ENCODE data around the gene GHR.

Gene GHR

GRCh38 chr5:42595597-42595996, 172.4 kb downstream of the GHR start:
- H3K4me1 ChIP-seq (ENCODE audit: control insufficient read depth in 1 of 2, insufficient read depth in 2 of 2, low read length in 2 of 2) = peaks cover 4 to 9% of the 10 kb centered on the region in 2 donors
- H3K4me3 ChIP-seq (ENCODE audit: low read depth in 1 of 2, low read length in 2 of 2) = no peak overlapping the region
- H3K9me3 ChIP-seq (ENCODE audit: control insufficient read depth in 1 of 2, low read length in 2 of 2) = no peaks in the 10 kb centered on the region
- no peaks in the 10 kb centered on the region for H3K27me3 ChIP-seq (ENCODE audit: control insufficient read depth in 1 of 2, insufficient read depth in 2 of 2, low read length in 2 of 2)
- H3K27ac ChIP-seq (ENCODE audit: low read depth, low read length) = no peak overlapping the region
- no peak overlapping the region for H3K9ac ChIP-seq (ENCODE audit: low read depth in 1 of 2, low read length in 2 of 2)
- H3K36me3 ChIP-seq (ENCODE audit: control insufficient read depth in 1 of 2, insufficient read depth in 2 of 2, low read length in 2 of 2) = no peaks in the 10 kb centered on the region

GRCh38 chr5:42596817-42597216, 173.6 kb downstream of the GHR start:
- H3K27ac ChIP-seq (ENCODE audit: low read depth, low read length) = no peak overlapping the region
- H3K9me3 ChIP-seq (ENCODE audit: control insufficient read depth in 1 of 2, low read length in 2 of 2) = no peaks in the 10 kb centered on the region
- H3K4me1 ChIP-seq (ENCODE audit: control insufficient read depth in 1 of 2, insufficient read depth in 2 of 2, low read length in 2 of 2) = peaks cover 0 to 2% of the 10 kb centered on the region in 2 donors
- H3K27me3 ChIP-seq (ENCODE audit: control insufficient read depth in 1 of 2, insufficient read depth in 2 of 2, low read length in 2 of 2) = no peaks in the 10 kb centered on the region
- H3K36me3 ChIP-seq (ENCODE audit: control insufficient read depth in 1 of 2, insufficient read depth in 2 of 2, low read length in 2 of 2) = no peaks in the 10 kb centered on the region
- H3K9ac ChIP-seq (ENCODE audit: low read depth in 1 of 2, low read length in 2 of 2) = no peak overlapping the region
- no peak overlapping the region for H3K4me3 ChIP-seq (ENCODE audit: low read depth in 1 of 2, low read length in 2 of 2)

- Histone ChIP-seq H3K4me1 (ENCODE audit: control insufficient read depth in 1 of 2, insufficient read depth in 2 of 2, low read length in 2 of 2) (peaks cover 0 to 2% of the 10 kb centered on the region in 2 donors), H3K27ac (ENCODE audit: low read depth, low read length) (no peak overlapping the region), H3K36me3 (ENCODE audit: control insufficient read depth in 1 of 2, insufficient read depth in 2 of 2, low read length in 2 of 2) (no peaks in the 10 kb centered on the region), H3K4me3 (ENCODE audit: low read depth in 1 of 2, low read length in 2 of 2) (no peak overlapping the region), H3K27me3 (ENCODE audit: control insufficient read depth in 1 of 2, insufficient read depth in 2 of 2, low read length in 2 of 2) (no peaks in the 10 kb centered on the region), H3K9me3 (ENCODE audit: control insufficient read depth in 1 of 2, low read length in 2 of 2) (no peaks in the 10 kb centered on the region), H3K9ac (ENCODE audit: low read depth in 1 of 2, low read length in 2 of 2) (no peak overlapping the region)
These were observed 174.2 kb downstream of the GHR start for GRCh38 chr5:42597318-42597937.

DNA sequence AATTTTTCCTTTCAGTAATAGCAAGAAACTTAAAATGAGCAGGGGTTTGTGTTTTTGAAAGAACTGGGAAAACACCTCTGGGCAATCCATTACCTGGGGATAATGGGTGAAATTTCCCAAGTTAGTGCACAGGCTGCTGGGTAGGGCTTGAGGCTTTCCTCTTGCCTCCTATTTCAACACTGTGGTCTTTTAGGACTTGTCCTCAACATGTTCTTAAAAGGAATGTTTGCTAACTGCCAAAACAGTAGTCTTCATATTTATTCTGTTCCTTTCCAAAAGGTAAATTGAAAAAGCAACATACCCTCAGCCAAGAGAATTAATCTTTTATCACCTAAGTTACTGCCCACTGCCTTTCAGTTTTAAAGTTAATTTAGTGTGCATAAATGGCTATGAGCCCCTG, 175.1 kb downstream of the GHR start:
- Histone ChIP-seq H3K36me3 (ENCODE audit: control insufficient read depth in 1 of 2, insufficient read depth in 2 of 2, low read length in 2 of 2) (no peaks in the 10 kb centered on the region), H3K27me3 (ENCODE audit: control insufficient read depth in 1 of 2, insufficient read depth in 2 of 2, low read length in 2 of 2) (no peaks in the 10 kb centered on the region), H3K4me3 (ENCODE audit: low read depth in 1 of 2, low read length in 2 of 2) (no peak overlapping the region), H3K9me3 (ENCODE audit: control insufficient read depth in 1 of 2, low read length in 2 of 2) (no peaks in the 10 kb centered on the region), H3K27ac (ENCODE audit: low read depth, low read length) (no peak overlapping the region), H3K9ac (ENCODE audit: low read depth in 1 of 2, low read length in 2 of 2) (no peak overlapping the region), H3K4me1 (ENCODE audit: control insufficient read depth in 1 of 2, insufficient read depth in 2 of 2, low read length in 2 of 2) (peaks cover 0 to 2% of the 10 kb centered on the region in 2 donors)

GRCh38 chr5:42599106-42599505, 175.9 kb downstream of the GHR start:
- H3K27ac ChIP-seq (ENCODE audit: low read depth, low read length) = no peak overlapping the region
- H3K27me3 ChIP-seq (ENCODE audit: control insufficient read depth in 1 of 2, insufficient read depth in 2 of 2, low read length in 2 of 2) = no peaks in the 10 kb centered on the region
- H3K36me3 ChIP-seq (ENCODE audit: control insufficient read depth in 1 of 2, insufficient read depth in 2 of 2, low read length in 2 of 2) = no peaks in the 10 kb centered on the region
- no peak overlapping the region for H3K9ac ChIP-seq (ENCODE audit: low read depth in 1 of 2, low read length in 2 of 2)
- no peaks in the 10 kb centered on the region for H3K9me3 ChIP-seq (ENCODE audit: control insufficient read depth in 1 of 2, low read length in 2 of 2)
- no peak overlapping the region for H3K4me3 ChIP-seq (ENCODE audit: low read depth in 1 of 2, low read length in 2 of 2)
- no peaks in the 10 kb centered on the region for H3K4me1 ChIP-seq (ENCODE audit: control insufficient read depth in 1 of 2, insufficient read depth in 2 of 2, low read length in 2 of 2)

GRCh38 chr5:42600441-42600840, 177.2 kb downstream of the GHR start:
- Histone ChIP-seq H3K27ac (ENCODE audit: low read depth, low read length) (no peak overlapping the region), H3K9ac (ENCODE audit: low read depth in 1 of 2, low read length in 2 of 2) (no peak overlapping the region), H3K9me3 (ENCODE audit: control insufficient read depth in 1 of 2, low read length in 2 of 2) (no peaks in the 10 kb centered on the region), H3K4me1 (ENCODE audit: control insufficient read depth in 1 of 2, insufficient read depth in 2 of 2, low read length in 2 of 2) (no peaks in the 10 kb centered on the region), H3K36me3 (ENCODE audit: control insufficient read depth in 1 of 2, insufficient read depth in 2 of 2, low read length in 2 of 2) (no peaks in the 10 kb centered on the region), H3K4me3 (ENCODE audit: low read depth in 1 of 2, low read length in 2 of 2) (no peak overlapping the region), H3K27me3 (ENCODE audit: control insufficient read depth in 1 of 2, insufficient read depth in 2 of 2, low read length in 2 of 2) (no peaks in the 10 kb centered on the region)

DNA sequence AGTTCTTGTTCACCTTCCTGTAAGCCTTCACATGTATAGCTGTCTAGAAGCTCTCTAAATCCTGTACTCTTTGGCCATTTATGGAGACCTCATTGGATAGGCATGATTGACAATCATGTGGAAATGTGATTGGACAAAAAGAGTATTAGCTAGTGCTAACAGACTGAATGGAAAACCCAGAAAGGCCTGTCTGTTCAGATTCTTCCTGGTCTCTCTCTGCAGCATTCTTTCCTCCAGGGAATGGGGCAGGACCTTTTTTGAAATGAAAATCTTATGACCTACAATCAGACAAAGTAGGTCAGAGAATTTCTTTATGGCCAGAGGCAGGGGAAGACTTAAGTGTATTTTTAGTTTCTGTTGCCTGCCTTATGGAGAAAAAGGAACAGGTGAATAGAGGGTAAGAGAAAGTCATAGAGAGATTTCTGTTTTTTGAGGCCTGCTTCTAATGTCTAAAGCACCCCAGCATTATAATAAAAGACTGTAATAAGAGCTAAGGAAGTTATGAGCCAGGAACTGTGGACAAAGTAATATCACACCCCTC, 181.0 kb downstream of the GHR start:
- Histone ChIP-seq H3K9ac (ENCODE audit: low read depth in 1 of 2, low read length in 2 of 2) (no peak overlapping the region), H3K4me1 (ENCODE audit: control insufficient read depth in 1 of 2, insufficient read depth in 2 of 2, low read length in 2 of 2) (no peaks in the 10 kb centered on the region), H3K9me3 (ENCODE audit: control insufficient read depth in 1 of 2, low read length in 2 of 2) (no peaks in the 10 kb centered on the region), H3K27me3 (ENCODE audit: control insufficient read depth in 1 of 2, insufficient read depth in 2 of 2, low read length in 2 of 2) (no peaks in the 10 kb centered on the region), H3K4me3 (ENCODE audit: low read depth in 1 of 2, low read length in 2 of 2) (no peak overlapping the region), H3K36me3 (ENCODE audit: control insufficient read depth in 1 of 2, insufficient read depth in 2 of 2, low read length in 2 of 2) (no peaks in the 10 kb centered on the region), H3K27ac (ENCODE audit: low read depth, low read length) (no peak overlapping the region)

GRCh38 chr5:42605490-42605889, 182.3 kb downstream of the GHR start:
- Histone ChIP-seq H3K9me3 (ENCODE audit: control insufficient read depth in 1 of 2, low read length in 2 of 2) (no peaks in the 10 kb centered on the region), H3K27ac (ENCODE audit: low read depth, low read length) (no peak overlapping the region), H3K4me1 (ENCODE audit: control insufficient read depth in 1 of 2, insufficient read depth in 2 of 2, low read length in 2 of 2) (no peaks in the 10 kb centered on the region), H3K36me3 (ENCODE audit: control insufficient read depth in 1 of 2, insufficient read depth in 2 of 2, low read length in 2 of 2) (no peaks in the 10 kb centered on the region), H3K4me3 (ENCODE audit: low read depth in 1 of 2, low read length in 2 of 2) (no peak overlapping the region), H3K27me3 (ENCODE audit: control insufficient read depth in 1 of 2, insufficient read depth in 2 of 2, low read length in 2 of 2) (no peaks in the 10 kb centered on the region), H3K9ac (ENCODE audit: low read depth in 1 of 2, low read length in 2 of 2) (no peak overlapping the region)

GRCh38 chr5:42606464-42606869, 183.2 kb downstream of the GHR start:
- Histone ChIP-seq H3K27ac (ENCODE audit: low read depth, low read length) (no peak overlapping the region), H3K4me3 (ENCODE audit: low read depth in 1 of 2, low read length in 2 of 2) (no peak overlapping the region), H3K4me1 (ENCODE audit: control insufficient read depth in 1 of 2, insufficient read depth in 2 of 2, low read length in 2 of 2) (no peaks in the 10 kb centered on the region), H3K9me3 (ENCODE audit: control insufficient read depth in 1 of 2, low read length in 2 of 2) (no peaks in the 10 kb centered on the region), H3K36me3 (ENCODE audit: control insufficient read depth in 1 of 2, insufficient read depth in 2 of 2, low read length in 2 of 2) (no peaks in the 10 kb centered on the region), H3K9ac (ENCODE audit: low read depth in 1 of 2, low read length in 2 of 2) (no peak overlapping the region), H3K27me3 (ENCODE audit: control insufficient read depth in 1 of 2, insufficient read depth in 2 of 2, low read length in 2 of 2) (no peaks in the 10 kb centered on the region)

GRCh38 chr5:42611437-42611836, 188.2 kb downstream of the GHR start:
- Histone ChIP-seq H3K4me3 (ENCODE audit: low read depth in 1 of 2, low read length in 2 of 2) (no peak overlapping the region), H3K9me3 (ENCODE audit: control insufficient read depth in 1 of 2, low read length in 2 of 2) (no peaks in the 10 kb centered on the region), H3K27ac (ENCODE audit: low read depth, low read length) (no peak overlapping the region), H3K36me3 (ENCODE audit: control insufficient read depth in 1 of 2, insufficient read depth in 2 of 2, low read length in 2 of 2) (no peaks in the 10 kb centered on the region), H3K27me3 (ENCODE audit: control insufficient read depth in 1 of 2, insufficient read depth in 2 of 2, low read length in 2 of 2) (no peaks in the 10 kb centered on the region), H3K9ac (ENCODE audit: low read depth in 1 of 2, low read length in 2 of 2) (no peak overlapping the region), H3K4me1 (ENCODE audit: control insufficient read depth in 1 of 2, insufficient read depth in 2 of 2, low read length in 2 of 2) (no peaks in the 10 kb centered on the region)
